GM12801 (cell line): ENCODE measurements around the gene CALML5.

Source experiments
- CTCF ChIP-seq: IDR thresholded peaks from one replicate; pipeline ENCODE4 v1.5.1; 2011; ENCODE audit warnings: control low read depth; ENCODE audit not compliant: insufficient read length; ENCODE audit errors: extremely low read depth

CALML5 gene

GRCh38 chr10:5500910-5501309 lies 1.5 kb upstream of the CALML5 start:
- no peak for TF ChIP-seq CTCF

- TF ChIP-seq CTCF = no peak
Measured at GRCh38 chr10:5500162-5500670, 846 bp upstream of the CALML5 start.

- no peak for TF ChIP-seq CTCF
Measured at GRCh38 chr10:5498791-5499492, 428 bp downstream of the CALML5 start.

- TF ChIP-seq CTCF = no peak
Measured at GRCh38 chr10:5497948-5498730, 1.2 kb downstream of the CALML5 start.

GRCh38 chr10:5497289-5497688 lies 2.1 kb downstream of the CALML5 start:
- no peak for TF ChIP-seq CTCF

- TF ChIP-seq CTCF = no peak
Measured at GRCh38 chr10:5496261-5497250, 2.8 kb downstream of the CALML5 start.
